ENCODE data around the gene PTPRF.

PTPRF gene

DNA sequence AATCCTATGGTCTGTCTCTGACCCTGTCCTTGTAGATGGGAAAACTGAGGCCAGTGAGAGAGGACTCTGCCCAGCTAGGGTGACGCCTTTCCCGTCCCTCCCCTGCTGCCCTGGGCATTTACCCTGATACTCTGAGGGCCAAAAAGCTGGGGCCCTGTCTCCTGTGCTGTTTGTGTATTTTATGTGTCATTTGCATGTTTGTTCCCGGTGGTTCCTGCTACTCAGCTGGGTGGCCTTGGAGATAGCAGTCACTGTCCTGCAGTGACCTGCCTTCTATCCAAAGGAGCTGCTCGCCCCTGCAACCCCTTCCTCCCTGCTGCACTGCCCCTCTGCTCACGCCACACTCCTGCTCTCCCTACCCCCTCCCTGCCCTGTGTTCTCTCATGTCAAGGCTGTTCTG, 78.1 kb downstream of the PTPRF start:
- DNase-seq (ENCODE audit: low read depth): no peak

DNA sequence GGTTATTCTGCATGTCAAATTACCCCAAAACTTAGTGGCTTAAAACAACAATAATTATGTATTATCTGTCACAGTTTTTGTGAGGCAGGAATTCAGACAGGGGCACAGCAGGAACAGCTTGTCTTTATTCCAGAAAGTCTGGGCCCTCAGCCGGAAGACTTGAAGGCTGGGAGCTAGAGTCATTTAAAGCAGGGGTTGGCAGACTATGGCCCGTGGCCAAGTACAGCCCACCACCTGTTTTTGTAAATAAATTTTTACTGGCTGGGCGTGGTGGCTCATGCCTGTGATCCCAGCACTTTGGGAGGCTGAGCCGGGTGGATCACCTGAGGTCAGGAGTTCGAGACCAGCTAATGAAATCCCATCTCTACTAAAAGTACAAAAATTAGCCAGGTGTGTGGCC, 79.7 kb downstream of the PTPRF start:
- no peak for DNase-seq (ENCODE audit: low read depth)

DNA sequence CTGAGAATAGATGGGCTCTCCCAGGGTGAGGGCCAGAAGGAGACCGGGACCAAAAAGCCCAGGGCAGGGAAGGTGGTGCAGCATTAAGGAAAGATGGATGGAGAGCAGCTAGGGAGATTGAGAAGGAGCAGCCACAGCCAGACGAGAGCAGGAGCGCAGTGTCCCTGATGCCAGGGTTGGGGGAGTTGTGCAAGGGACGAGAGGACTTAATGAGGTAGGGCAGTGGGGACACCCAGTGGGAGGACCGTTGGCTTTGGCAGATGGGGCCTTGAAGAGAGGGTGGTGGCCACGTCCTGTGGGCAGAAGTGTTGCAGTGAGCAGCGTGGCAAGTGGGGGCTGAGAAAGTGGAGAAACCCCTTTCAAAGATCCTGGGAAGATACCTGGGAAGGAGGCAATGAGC, 81.3 kb downstream of the PTPRF start:
- no peak for DNase-seq (ENCODE audit: low read depth)

DNA sequence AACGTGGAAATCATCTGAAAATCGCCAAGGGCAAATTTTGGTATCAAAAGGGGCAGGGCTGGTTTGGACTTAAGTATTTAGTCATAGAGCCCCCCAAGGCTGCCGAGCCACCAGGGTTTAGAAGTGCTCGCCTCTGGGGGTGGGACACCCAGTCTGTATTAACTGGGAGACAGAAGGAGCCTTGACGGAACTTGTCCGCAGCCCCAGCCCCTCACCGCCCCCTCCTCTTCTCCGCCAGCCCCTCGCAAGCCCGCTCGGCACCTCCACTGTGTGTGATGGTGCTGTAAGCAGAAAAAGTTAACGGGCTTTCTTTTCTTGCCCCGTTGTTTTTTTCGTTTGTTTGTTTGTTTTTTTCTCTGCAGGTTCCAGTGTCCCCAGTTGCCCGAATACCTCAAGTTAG, 81.7 kb downstream of the PTPRF start:
- no peak for DNase-seq (ENCODE audit: low read depth)

DNA sequence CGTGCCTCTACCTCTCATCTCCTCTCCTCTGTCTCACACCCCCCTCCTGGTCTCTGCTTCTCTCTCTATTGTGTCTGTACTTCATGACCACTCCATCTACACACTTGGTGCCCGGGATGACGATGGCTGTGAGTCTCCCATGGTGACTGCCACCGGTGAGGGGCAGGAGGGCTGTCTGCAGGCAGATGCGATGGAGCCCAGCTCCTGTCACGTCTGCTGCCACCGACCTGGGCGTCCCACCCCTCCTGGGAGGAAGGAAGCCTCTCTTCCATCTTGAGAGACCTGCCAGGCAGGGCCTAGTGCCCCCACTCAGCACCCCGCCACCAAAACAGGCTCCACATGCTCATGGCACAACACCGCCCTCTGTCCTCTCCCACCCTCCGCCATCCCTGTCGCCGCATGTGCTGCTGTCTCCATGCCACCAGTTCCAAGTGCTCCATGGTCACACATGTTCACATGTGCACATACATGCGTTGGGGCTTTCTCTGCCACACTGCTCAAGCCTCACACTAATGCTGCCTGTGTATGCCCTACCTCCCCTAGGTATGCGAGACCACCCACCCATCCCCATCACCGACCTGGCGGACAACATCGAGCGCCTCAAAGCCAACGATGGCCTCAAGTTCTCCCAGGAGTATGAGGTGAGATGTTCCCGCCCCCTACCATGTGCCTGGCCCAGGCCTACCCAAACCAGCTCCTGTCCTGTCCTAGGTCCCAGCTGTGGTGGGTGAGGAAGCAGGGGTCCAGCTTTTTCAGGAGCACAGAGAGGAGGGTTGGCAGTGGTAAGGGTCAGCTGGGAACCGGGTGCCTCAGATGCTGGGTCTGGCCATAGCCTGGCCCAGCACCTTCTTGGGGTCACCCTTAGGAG, 82.6 kb downstream of the PTPRF start:
- DNase-seq (ENCODE audit: low read depth): no peak

DNA sequence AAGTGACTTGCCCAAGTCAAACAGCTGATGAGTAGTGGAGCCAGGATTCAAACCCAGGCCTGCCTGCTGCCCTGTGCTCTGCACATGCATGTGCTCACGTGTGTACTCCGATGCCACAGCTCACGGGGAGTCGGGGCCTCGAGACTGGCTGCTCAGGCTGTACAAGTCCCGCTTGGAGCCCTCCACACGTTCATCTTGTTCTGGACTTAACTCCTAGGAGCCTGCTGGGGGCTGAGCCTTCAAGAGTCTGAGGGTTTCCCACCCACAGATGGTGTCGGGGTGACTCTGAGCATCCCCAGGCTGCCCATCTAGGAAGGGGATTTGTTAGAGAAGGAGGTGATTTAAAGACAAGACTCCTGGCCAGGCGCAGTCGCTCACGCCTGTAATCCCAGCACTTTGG, 83.5 kb downstream of the PTPRF start:
- no peak for DNase-seq (ENCODE audit: low read depth)

DNA sequence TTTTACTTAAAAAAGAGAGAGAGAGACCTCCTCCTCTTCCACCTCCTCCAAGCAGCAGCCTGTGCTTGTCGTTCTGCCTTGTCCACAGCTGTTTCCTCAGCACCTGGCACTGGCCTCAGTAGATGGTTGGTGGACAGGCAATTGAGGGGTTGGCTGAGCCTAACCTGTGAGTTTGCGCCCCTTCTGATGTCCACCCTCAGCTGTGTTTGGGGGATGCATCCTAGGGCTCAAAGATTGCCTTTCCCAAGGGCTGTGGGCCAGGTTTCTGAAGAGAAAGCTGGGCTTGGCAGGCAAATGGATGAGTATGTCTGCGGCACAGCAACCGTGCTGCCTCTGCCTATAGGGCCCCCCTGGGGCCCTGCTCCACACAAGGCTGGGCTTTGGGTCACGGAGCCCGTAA, 84.2 kb downstream of the PTPRF start:
- DNase-seq (ENCODE audit: low read depth): no peak

DNA sequence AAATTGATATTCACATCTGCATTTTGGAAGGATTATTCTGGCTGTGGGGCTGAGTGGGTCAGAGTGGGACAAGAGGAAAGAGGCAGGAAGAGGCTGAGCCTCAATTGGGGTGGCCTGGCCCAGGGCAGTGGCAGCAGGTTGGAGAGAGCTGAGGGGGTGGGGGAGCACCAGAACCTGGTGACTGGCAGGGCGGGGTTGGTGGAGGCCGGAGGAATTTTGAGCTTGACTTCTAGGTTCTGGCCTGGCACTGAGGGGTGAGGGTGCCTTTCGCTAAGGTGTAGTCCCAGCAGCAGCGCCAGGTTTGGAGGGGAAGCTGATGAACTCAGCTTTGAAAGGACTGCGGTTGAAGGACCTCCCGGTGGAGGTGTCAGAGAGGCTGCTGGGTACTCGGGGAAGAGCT, 85.7 kb downstream of the PTPRF start:
- no peak for DNase-seq (ENCODE audit: low read depth)

DNA sequence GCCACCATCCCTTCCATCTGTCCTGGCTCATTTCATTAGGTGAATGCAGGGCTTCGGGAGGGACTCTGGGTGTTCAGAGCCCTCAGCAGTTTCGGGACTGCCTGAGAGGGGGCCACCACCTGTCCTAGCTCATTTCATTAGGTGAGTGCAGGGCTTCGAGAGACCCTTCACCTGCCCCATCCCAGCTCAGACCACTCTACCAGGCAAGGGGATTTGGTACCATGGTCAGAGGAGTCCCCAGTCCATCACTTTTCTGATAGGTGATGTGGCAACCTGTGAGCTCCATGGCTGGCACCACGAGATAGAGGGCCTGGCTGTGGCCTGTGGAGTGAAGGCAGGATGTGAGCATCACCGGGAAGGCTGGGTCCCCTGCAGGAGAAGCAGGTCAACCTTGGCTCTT, 86.3 kb downstream of the PTPRF start:
- DNase-seq (ENCODE audit: low read depth): no peak

DNA sequence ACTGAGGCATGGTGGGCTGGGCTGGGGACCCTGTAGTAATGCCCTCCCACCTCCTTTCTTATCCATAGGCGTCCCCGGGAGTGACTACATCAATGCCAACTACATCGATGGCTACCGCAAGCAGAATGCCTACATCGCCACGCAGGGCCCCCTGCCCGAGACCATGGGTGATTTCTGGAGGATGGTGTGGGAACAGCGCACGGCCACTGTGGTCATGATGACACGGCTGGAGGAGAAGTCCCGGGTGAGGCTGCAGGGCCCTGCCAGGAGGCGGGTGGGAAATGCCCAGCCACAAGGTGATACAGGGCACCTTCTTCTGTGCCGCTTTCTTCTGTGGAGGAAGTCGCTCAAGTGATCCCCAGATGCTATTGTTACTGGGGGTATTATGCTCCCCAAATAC, 87.0 kb downstream of the PTPRF start:
- no peak for DNase-seq (ENCODE audit: low read depth)

DNA sequence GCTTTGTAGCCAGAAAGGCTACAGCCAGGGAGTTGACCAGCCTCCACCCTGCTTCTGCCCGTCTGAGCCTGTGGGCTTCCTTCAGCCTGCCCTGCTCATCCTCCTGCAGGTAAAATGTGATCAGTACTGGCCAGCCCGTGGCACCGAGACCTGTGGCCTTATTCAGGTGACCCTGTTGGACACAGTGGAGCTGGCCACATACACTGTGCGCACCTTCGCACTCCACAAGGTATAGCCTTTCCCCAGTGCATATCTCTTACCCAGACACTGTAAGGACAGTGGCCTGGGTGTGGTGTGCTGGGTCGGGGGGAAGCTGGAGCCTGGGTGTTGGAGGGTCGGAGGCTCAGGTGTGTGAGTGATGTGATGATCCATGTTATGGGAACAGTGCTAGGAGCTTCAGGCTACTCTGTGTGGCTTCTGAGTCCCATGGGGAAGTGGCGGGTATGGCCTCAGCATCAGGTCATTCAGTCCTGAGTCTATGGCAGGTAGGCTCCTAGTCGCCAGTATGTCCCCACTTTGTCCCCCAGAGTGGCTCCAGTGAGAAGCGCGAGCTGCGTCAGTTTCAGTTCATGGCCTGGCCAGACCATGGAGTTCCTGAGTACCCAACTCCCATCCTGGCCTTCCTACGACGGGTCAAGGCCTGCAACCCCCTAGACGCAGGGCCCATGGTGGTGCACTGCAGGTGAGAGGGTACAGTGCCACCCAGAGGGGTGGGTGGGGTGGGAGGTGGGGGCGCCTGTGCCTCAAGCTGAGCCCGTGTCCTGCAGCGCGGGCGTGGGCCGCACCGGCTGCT, 88.0 kb downstream of the PTPRF start:
- DNase-seq (ENCODE audit: low read depth): no peak

DNA sequence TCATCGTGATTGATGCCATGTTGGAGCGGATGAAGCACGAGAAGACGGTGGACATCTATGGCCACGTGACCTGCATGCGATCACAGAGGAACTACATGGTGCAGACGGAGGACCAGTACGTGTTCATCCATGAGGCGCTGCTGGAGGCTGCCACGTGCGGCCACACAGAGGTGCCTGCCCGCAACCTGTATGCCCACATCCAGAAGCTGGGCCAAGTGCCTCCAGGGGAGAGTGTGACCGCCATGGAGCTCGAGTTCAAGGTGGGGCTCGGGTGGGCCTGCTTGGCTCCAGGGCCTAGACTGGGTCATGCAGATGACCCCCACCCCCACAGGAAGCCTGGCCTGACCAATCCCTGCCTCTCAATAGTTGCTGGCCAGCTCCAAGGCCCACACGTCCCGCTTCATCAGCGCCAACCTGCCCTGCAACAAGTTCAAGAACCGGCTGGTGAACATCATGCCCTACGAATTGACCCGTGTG, 88.7 kb downstream of the PTPRF start:
- no peak for DNase-seq (ENCODE audit: low read depth)

DNA sequence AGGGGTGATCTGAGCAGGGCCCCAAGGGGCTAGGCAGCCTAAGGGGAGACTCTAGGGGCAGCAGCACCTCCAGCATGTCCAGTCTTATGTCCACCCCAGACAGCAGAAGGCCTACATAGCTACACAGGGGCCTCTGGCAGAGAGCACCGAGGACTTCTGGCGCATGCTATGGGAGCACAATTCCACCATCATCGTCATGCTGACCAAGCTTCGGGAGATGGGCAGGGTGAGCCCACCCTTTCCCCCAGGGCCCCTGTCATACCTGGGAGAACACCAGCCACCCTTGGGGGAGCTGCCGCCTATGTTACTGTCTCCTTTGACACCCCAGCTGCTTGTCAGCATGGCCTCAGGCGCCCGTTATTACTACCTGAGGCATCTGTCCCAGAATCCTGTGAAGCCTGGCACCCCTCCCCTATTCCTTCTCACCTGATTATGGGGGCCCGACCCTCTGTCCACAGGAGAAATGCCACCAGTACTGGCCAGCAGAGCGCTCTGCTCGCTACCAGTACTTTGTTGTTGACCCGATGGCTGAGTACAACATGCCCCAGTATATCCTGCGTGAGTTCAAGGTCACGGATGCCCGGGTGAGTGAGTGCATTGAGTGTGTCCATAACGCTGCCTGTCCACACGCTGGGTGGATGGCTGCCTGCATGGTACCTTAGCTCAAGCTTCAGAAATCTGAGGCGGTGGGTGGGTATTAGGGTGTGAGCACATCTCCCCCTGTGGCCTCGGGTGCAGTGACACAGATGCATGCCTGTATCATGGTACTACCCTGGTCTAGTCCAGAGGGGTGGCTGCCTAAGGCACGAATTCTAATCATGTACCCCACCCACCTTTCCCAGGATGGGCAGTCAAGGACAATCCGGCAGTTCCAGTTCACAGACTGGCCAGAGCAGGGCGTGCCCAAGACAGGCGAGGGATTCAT, 89.6 kb downstream of the PTPRF start:
- no peak for DNase-seq (ENCODE audit: low read depth)

DNA sequence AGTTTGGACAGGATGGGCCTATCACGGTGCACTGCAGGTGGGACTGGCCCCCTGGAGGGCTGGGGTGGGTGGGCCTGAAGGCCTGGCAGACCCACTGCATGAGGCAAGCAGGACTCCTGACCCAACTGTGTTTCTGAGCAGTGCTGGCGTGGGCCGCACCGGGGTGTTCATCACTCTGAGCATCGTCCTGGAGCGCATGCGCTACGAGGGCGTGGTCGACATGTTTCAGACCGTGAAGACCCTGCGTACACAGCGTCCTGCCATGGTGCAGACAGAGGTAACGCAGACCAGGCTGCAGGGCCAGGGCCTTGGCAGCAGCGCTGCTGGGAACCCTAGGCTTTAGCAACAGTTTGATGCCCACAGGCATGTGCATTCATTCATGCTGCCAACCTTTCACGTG, 90.3 kb downstream of the PTPRF start:
- DNase-seq (ENCODE audit: low read depth): no peak

DNA sequence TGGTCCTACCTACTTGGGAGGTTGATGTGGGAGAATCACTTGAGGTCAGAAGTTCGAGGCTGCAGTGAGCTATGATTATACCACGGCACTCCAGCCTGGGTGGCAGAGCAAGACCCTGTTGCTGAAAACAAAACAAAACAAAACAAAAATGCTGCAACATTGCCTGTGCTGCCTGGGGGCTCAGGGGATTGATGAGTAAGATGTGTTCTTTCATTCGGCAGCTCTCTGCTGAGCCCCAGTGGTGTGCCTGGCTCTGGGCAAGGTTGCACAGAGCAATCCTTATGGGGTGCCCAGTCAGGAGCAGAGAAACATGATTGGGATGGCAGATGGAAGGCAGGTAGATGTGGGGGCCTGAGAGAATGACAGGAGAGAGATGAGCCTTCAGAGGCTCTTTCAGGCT, 90.7 kb downstream of the PTPRF start:
- DNase-seq (ENCODE audit: low read depth): no peak

DNA sequence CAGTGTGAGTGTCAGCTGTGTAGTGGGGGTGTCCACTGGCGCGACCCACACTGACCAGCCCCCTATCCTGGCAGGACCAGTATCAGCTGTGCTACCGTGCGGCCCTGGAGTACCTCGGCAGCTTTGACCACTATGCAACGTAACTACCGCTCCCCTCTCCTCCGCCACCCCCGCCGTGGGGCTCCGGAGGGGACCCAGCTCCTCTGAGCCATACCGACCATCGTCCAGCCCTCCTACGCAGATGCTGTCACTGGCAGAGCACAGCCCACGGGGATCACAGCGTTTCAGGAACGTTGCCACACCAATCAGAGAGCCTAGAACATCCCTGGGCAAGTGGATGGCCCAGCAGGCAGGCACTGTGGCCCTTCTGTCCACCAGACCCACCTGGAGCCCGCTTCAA, 91.2 kb downstream of the PTPRF start:
- DNase-seq (ENCODE audit: low read depth): no peak

DNA sequence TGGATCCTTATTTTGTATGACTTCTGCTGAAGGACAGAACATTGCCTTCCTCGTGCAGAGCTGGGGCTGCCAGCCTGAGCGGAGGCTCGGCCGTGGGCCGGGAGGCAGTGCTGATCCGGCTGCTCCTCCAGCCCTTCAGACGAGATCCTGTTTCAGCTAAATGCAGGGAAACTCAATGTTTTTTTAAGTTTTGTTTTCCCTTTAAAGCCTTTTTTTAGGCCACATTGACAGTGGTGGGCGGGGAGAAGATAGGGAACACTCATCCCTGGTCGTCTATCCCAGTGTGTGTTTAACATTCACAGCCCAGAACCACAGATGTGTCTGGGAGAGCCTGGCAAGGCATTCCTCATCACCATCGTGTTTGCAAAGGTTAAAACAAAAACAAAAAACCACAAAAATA, 91.8 kb downstream of the PTPRF start:
- DNase-seq (ENCODE audit: low read depth): no peak

DNA sequence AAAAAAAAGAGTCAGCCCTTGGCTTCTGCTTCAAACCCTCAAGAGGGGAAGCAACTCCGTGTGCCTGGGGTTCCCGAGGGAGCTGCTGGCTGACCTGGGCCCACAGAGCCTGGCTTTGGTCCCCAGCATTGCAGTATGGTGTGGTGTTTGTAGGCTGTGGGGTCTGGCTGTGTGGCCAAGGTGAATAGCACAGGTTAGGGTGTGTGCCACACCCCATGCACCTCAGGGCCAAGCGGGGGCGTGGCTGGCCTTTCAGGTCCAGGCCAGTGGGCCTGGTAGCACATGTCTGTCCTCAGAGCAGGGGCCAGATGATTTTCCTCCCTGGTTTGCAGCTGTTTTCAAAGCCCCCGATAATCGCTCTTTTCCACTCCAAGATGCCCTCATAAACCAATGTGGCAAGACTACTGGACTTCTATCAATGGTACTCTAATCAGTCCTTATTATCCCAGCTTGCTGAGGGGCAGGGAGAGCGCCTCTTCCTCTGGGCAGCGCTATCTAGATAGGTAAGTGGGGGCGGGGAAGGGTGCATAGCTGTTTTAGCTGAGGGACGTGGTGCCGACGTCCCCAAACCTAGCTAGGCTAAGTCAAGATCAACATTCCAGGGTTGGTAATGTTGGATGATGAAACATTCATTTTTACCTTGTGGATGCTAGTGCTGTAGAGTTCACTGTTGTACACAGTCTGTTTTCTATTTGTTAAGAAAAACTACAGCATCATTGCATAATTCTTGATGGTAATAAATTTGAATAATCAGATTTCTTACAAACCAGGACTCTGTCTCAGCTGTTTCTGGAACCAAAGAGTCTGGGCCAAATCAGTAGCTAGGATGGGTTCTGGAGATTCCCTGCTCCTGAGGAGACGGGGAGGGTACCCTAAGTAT, 92.5 kb downstream of the PTPRF start:
- DNase-seq (ENCODE audit: low read depth): no peak

DNA sequence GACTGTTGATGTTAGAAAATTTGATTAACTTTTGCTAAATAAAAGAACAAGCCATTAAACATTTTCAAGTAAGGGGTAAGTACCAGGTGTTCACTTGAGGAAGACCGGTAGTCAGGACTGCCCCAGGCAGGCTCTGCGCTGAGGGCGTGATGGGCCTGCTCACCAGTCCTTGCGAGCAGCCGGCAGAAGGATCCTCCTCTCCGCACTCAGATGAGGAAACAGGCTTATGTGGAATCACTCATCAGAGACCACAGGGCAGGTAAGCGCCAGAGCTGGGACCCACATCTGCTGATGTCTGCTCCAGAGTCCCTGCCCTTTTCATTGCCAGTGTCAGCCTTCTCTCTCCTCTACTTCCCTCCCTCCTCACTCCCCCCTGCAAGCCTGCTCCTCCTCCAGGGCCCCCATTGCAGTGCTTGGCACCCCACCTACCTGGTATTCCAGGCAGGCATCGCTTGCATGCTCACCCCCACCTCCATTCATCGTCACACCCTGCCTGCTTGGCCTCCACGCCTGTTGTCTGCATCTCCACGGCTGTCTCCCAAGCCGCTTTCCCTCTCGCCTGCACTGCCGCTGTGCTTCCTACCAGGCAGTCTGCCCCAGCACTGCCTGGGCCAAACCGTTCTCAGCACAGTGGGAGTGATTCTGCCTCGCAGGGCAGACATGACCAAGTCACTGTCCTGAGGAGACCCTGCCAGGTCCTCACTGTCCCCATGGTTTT, 94.5 kb downstream of the PTPRF start:
- no peak for DNase-seq (ENCODE audit: low read depth)

DNA sequence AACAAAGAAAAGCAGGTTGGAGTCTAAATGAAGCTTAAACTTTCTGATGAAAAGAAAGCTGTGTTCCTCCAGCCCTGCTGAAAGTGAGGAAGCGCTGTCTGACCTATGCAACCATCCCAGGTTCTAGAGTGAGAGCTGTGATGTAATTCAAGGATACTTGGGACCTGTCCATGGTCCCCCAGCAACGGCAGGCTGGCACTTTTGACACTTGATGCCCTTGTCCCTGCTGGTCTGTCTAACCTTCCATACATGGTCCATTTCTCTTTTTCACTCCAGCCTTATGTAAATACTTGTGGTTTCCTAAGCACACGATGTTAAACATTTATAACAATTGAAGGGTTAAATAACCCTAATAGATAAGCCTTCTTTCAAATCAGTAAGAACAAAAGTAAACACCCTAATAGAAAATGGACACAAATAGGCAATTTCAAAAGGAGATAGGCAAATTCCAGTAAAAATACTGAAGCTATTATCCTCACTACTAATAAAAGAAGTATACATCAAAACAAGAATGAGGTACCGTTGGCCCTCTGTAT, 101.5 kb downstream of the PTPRF start:
- DNase-seq (ENCODE audit: low read depth): no peak
